ENCODE results near the gene COL8A1.

GRCh38 chr3:99768126-99768525 lies 129.7 kb downstream of the COL8A1 start:
- TF ChIP-seq POLR2A (IDR thresholded peaks at IDR 0.05): no peak
- TF ChIP-seq, protein P1, sequence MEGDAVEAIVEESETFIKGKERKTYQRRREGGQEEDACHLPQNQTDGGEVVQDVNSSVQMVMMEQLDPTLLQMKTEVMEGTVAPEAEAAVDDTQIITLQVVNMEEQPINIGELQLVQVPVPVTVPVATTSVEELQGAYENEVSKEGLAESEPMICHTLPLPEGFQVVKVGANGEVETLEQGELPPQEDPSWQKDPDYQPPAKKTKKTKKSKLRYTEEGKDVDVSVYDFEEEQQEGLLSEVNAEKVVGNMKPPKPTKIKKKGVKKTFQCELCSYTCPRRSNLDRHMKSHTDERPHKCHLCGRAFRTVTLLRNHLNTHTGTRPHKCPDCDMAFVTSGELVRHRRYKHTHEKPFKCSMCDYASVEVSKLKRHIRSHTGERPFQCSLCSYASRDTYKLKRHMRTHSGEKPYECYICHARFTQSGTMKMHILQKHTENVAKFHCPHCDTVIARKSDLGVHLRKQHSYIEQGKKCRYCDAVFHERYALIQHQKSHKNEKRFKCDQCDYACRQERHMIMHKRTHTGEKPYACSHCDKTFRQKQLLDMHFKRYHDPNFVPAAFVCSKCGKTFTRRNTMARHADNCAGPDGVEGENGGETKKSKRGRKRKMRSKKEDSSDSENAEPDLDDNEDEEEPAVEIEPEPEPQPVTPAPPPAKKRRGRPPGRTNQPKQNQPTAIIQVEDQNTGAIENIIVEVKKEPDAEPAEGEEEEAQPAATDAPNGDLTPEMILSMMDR (IDR thresholded peaks at IDR 0.05 in 4 of 5, conservative IDR thresholded peaks at IDR 0.05 in 1 of 5): no peak

Measured in gastrocnemius medialis (tissue), 4 donors.